HG03571 (cell line): ENCODE data around the gene MCOLN2.
"Not testable (repeated sequence)": the region's sequence is repeated elsewhere in the genome, so short reads cannot be mapped to it uniquely, and the experiment has no call there.

Source experiments
- ATAC-seq: cut with Tn5 transposase; IDR thresholded peaks from one replicate; pipeline ENCODE4 v1.9.1; 2021; ENCODE audit not compliant: unreplicated experiment

Gene MCOLN2

GRCh38 chr1:84902727-84903126, 94.2 kb downstream of the MCOLN2 start:
- ATAC-seq: not testable (repeated sequence)

- no peak for ATAC-seq
These were observed 96.9 kb downstream of the MCOLN2 start for GRCh38 chr1:84899969-84900368.

- ATAC-seq: no peak
These were observed 100.6 kb downstream of the MCOLN2 start for GRCh38 chr1:84896279-84896678.

GRCh38 chr1:84892705-84893618, 104.0 kb downstream of the MCOLN2 start, which contains the start of gene LPAR3:
TSS of gene LPAR3 (minus strand) at chr1:84893206. CDS start at chr1:84866120, 27,086 bp downstream.
- ATAC-seq: no peak

- ATAC-seq: no peak
These were observed 106.3 kb downstream of the MCOLN2 start for GRCh38 chr1:84890566-84890965.

- no peak for ATAC-seq
These were observed 107.5 kb downstream of the MCOLN2 start for GRCh38 chr1:84889437-84889836.

GRCh38 chr1:84888753-84889152, 108.2 kb downstream of the MCOLN2 start:
- no peak for ATAC-seq

GRCh38 chr1:84887261-84887934, 109.5 kb downstream of the MCOLN2 start:
- no peak for ATAC-seq

- ATAC-seq: no peak
These were observed 111.4 kb downstream of the MCOLN2 start for GRCh38 chr1:84885469-84885868.

GRCh38 chr1:84884671-84885389, 112.1 kb downstream of the MCOLN2 start:
- ATAC-seq: no peak

GRCh38 chr1:84883286-84883685, 113.6 kb downstream of the MCOLN2 start:
- no peak for ATAC-seq

- no peak for ATAC-seq
These were observed 119.3 kb downstream of the MCOLN2 start for GRCh38 chr1:84877592-84877991.

GRCh38 chr1:84876353-84876752, 120.6 kb downstream of the MCOLN2 start:
- ATAC-seq: no peak
